Right atrium auricular region (tissue), 2 donors: ENCODE data around the gene NLN. TPM values are rescaled to one million over a fixed set of nuclear protein-coding genes. Genes with fewer than 3 reads are reported as not detected.
"Not testable (repeated sequence)": the region's sequence is repeated elsewhere in the genome, so short reads cannot be mapped to it uniquely, and the experiment has no call there.

ENCODE experiments used
- DNase-seq: peaks from one replicate; pipeline ENCODE4 v3.0.0-alpha.2; 2019; ENCODE audit warnings: low spot score
- H3K27ac ChIP-seq, 2 donors: fragments of 200-600 bp; sonication (generic); 1 replicate in 1 of 2; 2 replicates in 1 of 2; pipeline ENCODE4 v1.5.1; 2016 to 2019
- H3K27me3 ChIP-seq, 2 donors: fragments of 200-600 bp; sonication (generic); one replicate each; pipeline versions ENCODE4 v1.5.1 to v1.6.0; 2017 to 2019
- H3K36me3 ChIP-seq: fragments of 200-600 bp; sonication (generic); one replicate; pipeline ENCODE4 v1.5.1; 2016
- H3K4me1 ChIP-seq, 2 donors: fragments of 200-600 bp; sonication (generic); one replicate each; pipeline versions ENCODE4 v1.5.1 to v1.6.0; 2017 to 2019
- H3K4me3 ChIP-seq, 2 donors: fragments of 200-600 bp; sonication (generic); 1 replicate in 1 of 2; 2 replicates in 1 of 2; pipeline ENCODE4 v1.5.1; 2017 to 2019; ENCODE audit warnings: mild to moderate bottlenecking in 1 of 2, moderate library complexity in 1 of 2
- H3K9me3 ChIP-seq, 2 donors: fragments of 200-600 bp; sonication (generic); one replicate each; pipeline ENCODE4 v1.5.1; 2019
- total RNA-seq, 2 donors: library from RNA; depleted of rRNA; stranded (reverse); fragments of >200 nt; gene quantifications; one replicate each; pipeline ENCODE4 v1.1.0, GENCODE V29; 2016
- TF ChIP-seq, protein P1 (sequence below), 2 donors: fragments of 200-600 bp; sonication (generic); IDR thresholded peaks; one replicate each; pipeline ENCODE4 v1.5.1; 2019; ENCODE audit warnings: antibody characterized with exemption in 2 of 2

NLN gene
- total RNA-seq, 2 donors from 2014 or later, result 5.9 to 7.2 TPM

DNA sequence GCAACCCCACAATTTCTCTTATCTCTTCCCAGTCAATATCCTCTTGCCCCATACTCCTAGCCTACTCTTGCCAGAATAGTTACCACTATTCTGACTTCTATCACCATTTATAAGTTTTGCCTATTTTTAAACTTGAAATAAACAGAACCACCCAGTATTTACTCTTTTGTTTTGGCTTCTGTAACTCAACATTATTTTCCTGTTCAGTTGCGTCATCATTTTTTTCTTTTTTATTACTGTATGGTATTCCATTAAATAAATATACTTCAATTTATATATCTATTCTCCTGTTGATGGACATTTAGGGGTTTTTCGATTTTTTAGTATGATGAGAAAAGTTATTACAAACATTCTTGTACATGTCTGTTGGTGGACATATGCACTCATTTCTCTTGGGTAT, 141.7 kb downstream of the NLN start:
- no peak overlapping the region for H3K27ac ChIP-seq
- no peak for DNase-seq
- H3K9me3 ChIP-seq, result no peaks in the 10 kb centered on the region
- no peak overlapping the region for H3K4me3 ChIP-seq
- no peaks in the 10 kb centered on the region for H3K27me3 ChIP-seq
- peaks cover 0 to 5% of the 10 kb centered on the region in 2 donors for H3K4me1 ChIP-seq
- TF ChIP-seq, protein P1, sequence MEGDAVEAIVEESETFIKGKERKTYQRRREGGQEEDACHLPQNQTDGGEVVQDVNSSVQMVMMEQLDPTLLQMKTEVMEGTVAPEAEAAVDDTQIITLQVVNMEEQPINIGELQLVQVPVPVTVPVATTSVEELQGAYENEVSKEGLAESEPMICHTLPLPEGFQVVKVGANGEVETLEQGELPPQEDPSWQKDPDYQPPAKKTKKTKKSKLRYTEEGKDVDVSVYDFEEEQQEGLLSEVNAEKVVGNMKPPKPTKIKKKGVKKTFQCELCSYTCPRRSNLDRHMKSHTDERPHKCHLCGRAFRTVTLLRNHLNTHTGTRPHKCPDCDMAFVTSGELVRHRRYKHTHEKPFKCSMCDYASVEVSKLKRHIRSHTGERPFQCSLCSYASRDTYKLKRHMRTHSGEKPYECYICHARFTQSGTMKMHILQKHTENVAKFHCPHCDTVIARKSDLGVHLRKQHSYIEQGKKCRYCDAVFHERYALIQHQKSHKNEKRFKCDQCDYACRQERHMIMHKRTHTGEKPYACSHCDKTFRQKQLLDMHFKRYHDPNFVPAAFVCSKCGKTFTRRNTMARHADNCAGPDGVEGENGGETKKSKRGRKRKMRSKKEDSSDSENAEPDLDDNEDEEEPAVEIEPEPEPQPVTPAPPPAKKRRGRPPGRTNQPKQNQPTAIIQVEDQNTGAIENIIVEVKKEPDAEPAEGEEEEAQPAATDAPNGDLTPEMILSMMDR (IDR thresholded peaks at IDR 0.05), result no peak
- H3K36me3 ChIP-seq, result no peaks in the 10 kb centered on the region

DNA sequence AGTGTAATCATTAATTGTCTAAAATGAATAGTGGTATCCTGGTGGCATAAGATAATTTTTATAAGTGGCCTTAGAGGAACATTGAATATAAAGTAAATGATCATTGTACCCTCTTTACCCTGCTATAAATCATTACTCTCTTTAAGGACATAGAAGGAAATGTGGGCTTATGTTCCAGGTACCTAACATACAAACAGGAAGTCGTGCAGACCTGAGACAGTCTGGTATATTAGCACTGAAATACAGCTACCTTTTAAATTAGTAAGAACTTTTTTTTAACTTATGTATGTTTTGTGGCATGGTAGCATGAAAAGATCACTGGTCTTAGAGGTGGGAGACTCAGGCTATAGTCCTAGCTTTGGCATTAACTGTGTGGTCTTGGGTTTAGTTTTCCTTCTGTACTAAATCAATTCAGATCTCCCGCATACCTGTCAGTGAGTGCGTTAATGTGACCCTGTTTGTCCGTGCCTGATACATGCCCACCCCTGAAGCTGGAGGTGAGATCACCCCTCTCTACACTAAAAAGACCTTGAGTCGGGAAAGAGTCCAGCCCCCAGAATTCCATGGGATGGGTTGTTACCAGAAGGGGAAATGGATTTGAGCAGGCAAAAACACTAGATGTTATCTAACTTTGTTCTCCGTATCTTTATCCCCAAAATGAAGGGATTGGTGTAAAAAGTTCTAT, 145.0 kb downstream of the NLN start:
- Histone ChIP-seq H3K4me1 (peaks cover 0 to 5% of the 10 kb centered on the region in 2 donors), H3K27ac (peak overlapping the region in 1 of 2 donors; percentile 20), H3K9me3 (no peaks in the 10 kb centered on the region), H3K36me3 (no peaks in the 10 kb centered on the region), H3K27me3 (no peaks in the 10 kb centered on the region), H3K4me3 (no peak overlapping the region)
- TF ChIP-seq, protein P1 (IDR thresholded peaks at IDR 0.05), result no peak
- no peak for DNase-seq

DNA sequence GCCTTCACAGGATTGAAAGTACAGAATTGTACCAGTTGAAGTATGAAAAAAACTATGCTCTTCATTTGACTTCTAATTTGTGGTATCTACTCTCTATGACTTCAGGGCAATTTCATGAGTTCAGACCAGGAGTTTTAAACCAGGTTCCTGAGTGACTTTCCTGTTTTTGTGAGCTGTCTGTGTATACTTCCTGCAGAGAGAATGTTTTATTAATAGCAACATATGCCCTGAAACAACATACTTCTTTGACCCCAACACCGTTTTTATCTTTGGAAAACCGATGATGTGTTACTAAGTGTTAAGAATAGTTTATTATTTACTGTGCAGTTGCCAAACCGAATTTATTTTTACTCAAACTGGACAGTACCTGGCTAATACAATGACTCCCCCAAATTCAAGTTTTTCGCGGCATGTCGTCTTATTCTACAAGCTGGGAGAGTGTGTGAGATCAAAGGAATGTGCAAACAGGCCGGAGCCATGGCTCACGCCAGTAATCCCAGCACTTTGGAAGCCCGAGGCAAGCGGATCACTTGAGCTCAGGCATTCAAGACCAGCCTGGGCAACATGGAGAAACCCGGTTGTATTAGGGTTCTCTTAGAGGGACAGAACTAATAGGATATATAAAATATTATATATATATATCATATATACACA, 145.7 kb downstream of the NLN start:
- Histone ChIP-seq H3K27me3 (no peaks in the 10 kb centered on the region), H3K36me3 (no peaks in the 10 kb centered on the region), H3K4me1 (peaks cover 0 to 5% of the 10 kb centered on the region in 2 donors), H3K27ac (peak overlapping the region in 1 of 2 donors; percentile 20), H3K9me3 (no peaks in the 10 kb centered on the region), H3K4me3 (peak overlapping the region in 1 of 2 donors; percentile 2)
- TF ChIP-seq, protein P1 (IDR thresholded peaks at IDR 0.05), result no peak
- no peak for DNase-seq

DNA sequence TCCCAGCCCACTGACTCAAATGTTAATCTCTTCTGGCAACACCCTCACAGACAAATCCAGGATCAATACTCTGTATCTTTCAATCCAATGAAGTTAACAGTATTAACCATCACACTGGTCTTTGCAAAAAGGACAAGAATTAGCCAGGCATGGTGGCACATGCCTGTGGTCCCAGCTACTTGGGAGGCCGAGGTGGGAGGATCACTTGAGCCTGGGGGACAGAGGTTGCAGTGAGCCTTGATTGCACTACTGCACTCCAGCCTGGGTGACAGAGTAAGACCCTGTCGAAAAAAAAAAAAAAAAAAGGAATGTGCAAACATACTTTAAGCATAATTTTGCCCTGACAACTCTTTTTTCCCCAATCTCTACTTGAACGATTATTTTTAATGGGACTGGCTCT, 146.5 kb downstream of the NLN start:
- TF ChIP-seq, protein P1 (IDR thresholded peaks at IDR 0.05), result no peak
- no peaks in the 10 kb centered on the region for H3K36me3 ChIP-seq
- peaks cover 0 to 5% of the 10 kb centered on the region in 2 donors for H3K4me1 ChIP-seq
- H3K27ac ChIP-seq, result no peak overlapping the region
- no peaks in the 10 kb centered on the region for H3K27me3 ChIP-seq
- no peak overlapping the region for H3K4me3 ChIP-seq
- no peaks in the 10 kb centered on the region for H3K9me3 ChIP-seq
- no peak for DNase-seq

DNA sequence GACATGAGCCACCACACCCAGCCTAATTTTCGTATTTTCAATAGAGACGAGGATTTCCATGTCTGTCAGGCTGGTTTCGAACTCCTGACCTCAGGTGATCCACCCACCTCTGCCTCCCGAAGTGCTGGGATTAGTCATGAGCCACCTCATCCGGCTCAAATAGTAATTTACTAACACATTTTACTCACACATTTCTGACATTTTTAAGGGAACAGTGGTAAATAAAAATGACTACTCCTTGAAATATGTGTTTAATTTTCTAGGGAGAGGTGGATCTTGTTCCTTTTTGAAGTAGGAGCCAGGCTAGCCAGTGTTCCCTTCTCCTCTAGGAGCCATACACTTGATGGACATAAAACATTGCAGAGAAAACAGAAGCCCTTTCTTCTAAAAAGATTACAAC, 149.2 kb downstream of the NLN start:
- peaks cover 0 to 5% of the 10 kb centered on the region in 2 donors for H3K4me1 ChIP-seq
- no peak overlapping the region for H3K4me3 ChIP-seq
- H3K9me3 ChIP-seq, result no peaks in the 10 kb centered on the region
- H3K27me3 ChIP-seq, result no peaks in the 10 kb centered on the region
- no peaks in the 10 kb centered on the region for H3K36me3 ChIP-seq
- no peak for DNase-seq
- no peak overlapping the region for H3K27ac ChIP-seq
- TF ChIP-seq, protein P1 (IDR thresholded peaks at IDR 0.05), result no peak

DNA sequence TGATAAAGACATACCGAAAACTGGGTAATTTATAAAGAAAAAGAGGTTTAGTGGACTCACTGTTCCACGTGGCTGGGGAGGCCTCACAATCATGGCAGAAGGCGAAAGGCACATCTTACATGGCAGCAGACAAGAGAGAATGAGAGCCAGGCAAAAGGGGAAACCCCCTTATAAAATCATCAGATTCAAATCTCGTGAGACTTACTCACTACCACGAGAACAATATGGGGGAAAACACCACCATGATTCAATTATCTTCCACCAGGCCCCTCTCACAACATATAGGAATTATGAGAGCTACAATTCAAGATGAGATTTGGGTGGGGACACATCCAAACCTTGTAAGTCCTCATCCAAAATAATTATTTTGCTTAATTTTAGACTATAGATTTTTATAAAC, 149.8 kb downstream of the NLN start:
- not testable (repeated sequence) for H3K27me3 ChIP-seq, H3K4me1 ChIP-seq, H3K36me3 ChIP-seq, H3K4me3 ChIP-seq, H3K27ac ChIP-seq, H3K9me3 ChIP-seq, DNase-seq
